Loucy (cell line): ENCODE data around the gene PRND.

Experiments used
- CTCF ChIP-seq: fragments of 200-600 bp; sonication (generic); conservative IDR thresholded peaks from 2 replicates; pipeline ENCODE4 v1.5.1; 2014; ENCODE audit warnings: mild to moderate bottlenecking, antibody characterized with exemption, low read length
- EZH2phosphoT487 ChIP-seq: fragments of 200-600 bp; IDR thresholded peaks from 2 replicates; pipeline ENCODE4 v1.6.1; 2018; ENCODE audit warnings: antibody characterized with exemption, mild to moderate bottlenecking, moderate library complexity, borderline replicate concordance

GRCh38 chr20:4750381-4750780 lies 28.7 kb downstream of the PRND start:
- TF ChIP-seq CTCF: no peak
- TF ChIP-seq EZH2phosphoT487: no peak
